NCI-H2029 (cell line): ENCODE data around the gene MAPK13.
"Not testable (repeated sequence)": the region's sequence is repeated elsewhere in the genome, so short reads cannot be mapped to it uniquely, and the experiment has no call there.

ENCODE experiments used
- DNase-seq: peaks from one replicate; lab custom pipeline; 2025; lab: John Stamatoyannopoulos, UW

The MAPK13 gene

GRCh38 chr6:36129941-36130666 is at the start of gene MAPK13:
MAPK13 (plus strand) TSS chr6:36130513; CDS start chr6:36130583, 70 bp downstream.
- peak; percentile 51 for DNase-seq

- DNase-seq: no peak
These were observed 48.0 kb upstream of the MAPK13 start for GRCh38 chr6:36082318-36082717.

- DNase-seq: no peak
These were observed 46.9 kb upstream of the MAPK13 start for GRCh38 chr6:36083446-36083845.

GRCh38 chr6:36088204-36088603 is 42.1 kb upstream of the MAPK13 start:
- not testable (repeated sequence) for DNase-seq

GRCh38 chr6:36089048-36089447 is 41.3 kb upstream of the MAPK13 start:
- DNase-seq: no peak

- DNase-seq: no peak
These were observed 36.1 kb upstream of the MAPK13 start for GRCh38 chr6:36094238-36094637.

- peak; percentile 62 for DNase-seq
These were observed 35.4 kb upstream of the MAPK13 start for GRCh38 chr6:36094753-36095496.

- no peak for DNase-seq
These were observed 34.6 kb upstream of the MAPK13 start for GRCh38 chr6:36095497-36096391.

- no peak for DNase-seq
These were observed 31.9 kb upstream of the MAPK13 start for GRCh38 chr6:36098253-36098919.

- DNase-seq: no peak
These were observed 31.2 kb upstream of the MAPK13 start for GRCh38 chr6:36098920-36099647.

GRCh38 chr6:36099869-36100483 is 30.3 kb upstream of the MAPK13 start:
- no peak for DNase-seq

GRCh38 chr6:36101691-36102090 is 28.6 kb upstream of the MAPK13 start:
- DNase-seq: no peak

- no peak for DNase-seq
These were observed 27.5 kb upstream of the MAPK13 start for GRCh38 chr6:36102853-36103252.

GRCh38 chr6:36104836-36105235 is 25.5 kb upstream of the MAPK13 start:
- no peak for DNase-seq

GRCh38 chr6:36109092-36109491 is 21.2 kb upstream of the MAPK13 start:
- DNase-seq: no peak

- no peak for DNase-seq
These were observed 20.3 kb upstream of the MAPK13 start for GRCh38 chr6:36110050-36110449.

- DNase-seq: no peak
These were observed 19.4 kb upstream of the MAPK13 start for GRCh38 chr6:36110863-36111262.

GRCh38 chr6:36111526-36111925 is 18.8 kb upstream of the MAPK13 start:
- DNase-seq: no peak

GRCh38 chr6:36113049-36113448 is 17.3 kb upstream of the MAPK13 start:
- DNase-seq: no peak

- no peak for DNase-seq
These were observed 16.6 kb upstream of the MAPK13 start for GRCh38 chr6:36113703-36114102.
